Astrocyte (in vitro differentiated cells and primary cell): ENCODE data around the gene ESPL1. TPM values are rescaled to one million over a fixed set of nuclear protein-coding genes. Genes with fewer than 3 reads are reported as not detected.

Experiments used
- DNase-seq: peaks from one replicate; pipeline ENCODE4 v3.0.0-alpha.2; 2010; ENCODE audit warnings: low read depth
- FAIRE-seq: peaks from 2 replicates; lab custom pipeline; 2011; peaks lifted over from hg19 to GRCh38; lab: Jason Lieb, UNC
- H2AFZ ChIP-seq: 2 replicates; pipeline ENCODE4 v1.6.0; 2012; ENCODE audit warnings: low read depth, low read length, inconsistent platforms
- H3K27ac ChIP-seq: 2 replicates; pipeline ENCODE4 v1.5.1; 2011; ENCODE audit warnings: low read depth, low read length, inconsistent platforms
- H3K27me3 ChIP-seq: 2 replicates; pipeline ENCODE4 v1.6.0; 2011; ENCODE audit warnings: low read length, inconsistent platforms; ENCODE audit not compliant: insufficient read depth
- H3K36me3 ChIP-seq: 2 replicates; pipeline ENCODE4 v1.5.1; 2011; ENCODE audit warnings: low read length, inconsistent platforms; ENCODE audit not compliant: insufficient read depth
- H3K4me1 ChIP-seq: 2 replicates; pipeline ENCODE4 v1.5.1; 2011; ENCODE audit warnings: low read length, inconsistent platforms; ENCODE audit not compliant: insufficient read depth
- H3K4me2 ChIP-seq: 2 replicates; pipeline ENCODE4 v1.6.0; 2012; ENCODE audit warnings: low read length, inconsistent platforms
- H3K4me3 ChIP-seq: 2 replicates; pipeline ENCODE4 v1.5.1; 2011; ENCODE audit warnings: low read depth, mild to moderate bottlenecking, low read length, inconsistent platforms; ENCODE audit not compliant: insufficient read depth
- H3K79me2 ChIP-seq: 2 replicates; pipeline ENCODE4 v1.6.0; 2012; ENCODE audit warnings: mild to moderate bottlenecking, low read length, inconsistent platforms; ENCODE audit not compliant: insufficient read depth
- H3K9ac ChIP-seq: 2 replicates; pipeline ENCODE4 v1.6.0; 2012; ENCODE audit warnings: mild to moderate bottlenecking, low read length, inconsistent platforms
- H3K9me3 ChIP-seq: 2 replicates; pipeline ENCODE4 v1.5.1; 2012; ENCODE audit warnings: low read depth, mild to moderate bottlenecking, low read length, inconsistent platforms; ENCODE audit not compliant: insufficient read depth
- H4K20me1 ChIP-seq: 2 replicates; pipeline ENCODE4 v1.6.0; 2012; ENCODE audit warnings: low read length, inconsistent platforms; ENCODE audit not compliant: insufficient read depth
- H3K27ac Mint-ChIP-seq: one replicate; pipeline ENCODE4 v1.8.0; 2021; ENCODE audit warnings: mild to moderate bottlenecking, mixed read lengths; ENCODE audit not compliant: unreplicated experiment
- H3K27me3 Mint-ChIP-seq: one replicate; pipeline ENCODE4 v1.8.0; 2021; ENCODE audit warnings: low read depth, mixed read lengths; ENCODE audit not compliant: unreplicated experiment
- H3K36me3 Mint-ChIP-seq: one replicate; pipeline ENCODE4 v1.8.0; 2021; ENCODE audit warnings: low read depth, mixed read lengths; ENCODE audit not compliant: unreplicated experiment
- H3K4me1 Mint-ChIP-seq: one replicate; pipeline ENCODE4 v1.8.0; 2021; ENCODE audit warnings: low read depth, mixed read lengths; ENCODE audit not compliant: unreplicated experiment
- H3K4me3 Mint-ChIP-seq: one replicate; pipeline ENCODE4 v1.8.0; 2021; ENCODE audit warnings: mild to moderate bottlenecking, moderate library complexity, mixed read lengths; ENCODE audit not compliant: unreplicated experiment
- H3K9me3 Mint-ChIP-seq: one replicate; pipeline ENCODE4 v1.8.0; 2021; ENCODE audit warnings: mild to moderate bottlenecking, mixed read lengths; ENCODE audit not compliant: unreplicated experiment
- EZH2 ChIP-seq: IDR thresholded peaks from 2 replicates; pipeline ENCODE4 v1.6.1; 2012; ENCODE audit warnings: mild to moderate bottlenecking, low read length, inconsistent platforms; ENCODE audit not compliant: insufficient read depth
- total RNA-seq: library from RNA; stranded (reverse); gene quantifications from 2 replicates; pipeline ENCODE4 v1.2.1, GENCODE V29; 2021
- TF ChIP-seq, protein P1 (sequence below): IDR thresholded peaks from 2 replicates; pipeline ENCODE4 v1.5.1; 2011; ENCODE audit warnings: low read depth, mild to moderate bottlenecking, inconsistent platforms, low read length, moderate library complexity; ENCODE audit not compliant: insufficient read depth

Gene ESPL1
- total RNA-seq, 1 donor from 2014 or later: 2.0 TPM

GRCh38 chr12:53219292-53219955, 48.7 kb upstream of the ESPL1 start:
- H4K20me1 ChIP-seq: peaks cover 36% of the 10 kb centered on the region
- H3K9ac ChIP-seq: peak overlapping the region; percentile 80
- TF ChIP-seq, protein P1, sequence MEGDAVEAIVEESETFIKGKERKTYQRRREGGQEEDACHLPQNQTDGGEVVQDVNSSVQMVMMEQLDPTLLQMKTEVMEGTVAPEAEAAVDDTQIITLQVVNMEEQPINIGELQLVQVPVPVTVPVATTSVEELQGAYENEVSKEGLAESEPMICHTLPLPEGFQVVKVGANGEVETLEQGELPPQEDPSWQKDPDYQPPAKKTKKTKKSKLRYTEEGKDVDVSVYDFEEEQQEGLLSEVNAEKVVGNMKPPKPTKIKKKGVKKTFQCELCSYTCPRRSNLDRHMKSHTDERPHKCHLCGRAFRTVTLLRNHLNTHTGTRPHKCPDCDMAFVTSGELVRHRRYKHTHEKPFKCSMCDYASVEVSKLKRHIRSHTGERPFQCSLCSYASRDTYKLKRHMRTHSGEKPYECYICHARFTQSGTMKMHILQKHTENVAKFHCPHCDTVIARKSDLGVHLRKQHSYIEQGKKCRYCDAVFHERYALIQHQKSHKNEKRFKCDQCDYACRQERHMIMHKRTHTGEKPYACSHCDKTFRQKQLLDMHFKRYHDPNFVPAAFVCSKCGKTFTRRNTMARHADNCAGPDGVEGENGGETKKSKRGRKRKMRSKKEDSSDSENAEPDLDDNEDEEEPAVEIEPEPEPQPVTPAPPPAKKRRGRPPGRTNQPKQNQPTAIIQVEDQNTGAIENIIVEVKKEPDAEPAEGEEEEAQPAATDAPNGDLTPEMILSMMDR: no peak
- TF ChIP-seq EZH2: no peak
- peak; percentile 69 for DNase-seq
- peak overlapping the region; percentile 80 for H3K4me3 ChIP-seq
- H3K79me2 ChIP-seq: peaks cover 38% of the 10 kb centered on the region
- peaks cover 41% of the 10 kb centered on the region for H3K4me1 Mint-ChIP-seq
- H3K9me3 ChIP-seq: no peaks in the 10 kb centered on the region
- peak overlapping the region; percentile 23 for H3K27ac Mint-ChIP-seq
- peak overlapping the region; percentile 44 for H3K27ac ChIP-seq
- no peaks in the 10 kb centered on the region for H3K9me3 Mint-ChIP-seq
- H3K27me3 Mint-ChIP-seq: peaks cover 8% of the 10 kb centered on the region
- no peaks in the 10 kb centered on the region for H3K36me3 ChIP-seq
- peaks cover 54% of the 10 kb centered on the region for H3K4me1 ChIP-seq
- H3K4me3 Mint-ChIP-seq: peak overlapping the region; percentile 84
- H3K4me2 ChIP-seq: peak overlapping the region; percentile 100
- H3K36me3 Mint-ChIP-seq: peaks cover under 1% of the 10 kb centered on the region
- H2AFZ ChIP-seq: peak overlapping the region; percentile 61
- H3K27me3 ChIP-seq: no peaks in the 10 kb centered on the region
- no peak for FAIRE-seq

- H3K4me2 ChIP-seq: peak overlapping the region; percentile 100
- peak overlapping the region; percentile 80 for H3K4me3 ChIP-seq
- H3K4me1 ChIP-seq: peaks cover 59% of the 10 kb centered on the region
- H3K27ac Mint-ChIP-seq: peak overlapping the region; percentile 53
- peaks cover 34% of the 10 kb centered on the region for H4K20me1 ChIP-seq
- TF ChIP-seq, protein P1: no peak
- no peak for TF ChIP-seq EZH2
- no peaks in the 10 kb centered on the region for H3K27me3 ChIP-seq
- no peaks in the 10 kb centered on the region for H3K9me3 Mint-ChIP-seq
- peaks cover 48% of the 10 kb centered on the region for H3K4me1 Mint-ChIP-seq
- peak overlapping the region; percentile 44 for H3K27ac ChIP-seq
- H3K36me3 Mint-ChIP-seq: no peaks in the 10 kb centered on the region
- peak; percentile 70 for DNase-seq
- H3K36me3 ChIP-seq: no peaks in the 10 kb centered on the region
- H3K4me3 Mint-ChIP-seq: peak overlapping the region; percentile 87
- peaks cover 38% of the 10 kb centered on the region for H3K79me2 ChIP-seq
- H3K9me3 ChIP-seq: no peaks in the 10 kb centered on the region
- H3K27me3 Mint-ChIP-seq: peaks cover 8% of the 10 kb centered on the region
- H2AFZ ChIP-seq: peak overlapping the region; percentile 61
- H3K9ac ChIP-seq: peak overlapping the region; percentile 80
- FAIRE-seq: no peak
These were observed 48.0 kb upstream of the ESPL1 start for GRCh38 chr12:53219956-53220693.
